KMS-11 (cell line): Measurements from ENCODE around the gene GNLY.

ENCODE experiments used
- H2AFZ ChIP-seq: fragments of 200-600 bp; sonication (generic); 2 replicates; pipeline ENCODE4 v1.6.1; 2016; ENCODE audit warnings: antibody characterized with exemption, mixed run types, low read depth
- H3K27ac ChIP-seq: fragments of 200-600 bp; sonication (generic); 2 replicates; pipeline ENCODE4 v1.6.1; 2016; ENCODE audit warnings: mild to moderate bottlenecking, mixed run types
- H3K27me3 ChIP-seq: fragments of 200-600 bp; sonication (generic); 2 replicates; pipeline ENCODE4 v1.6.1; 2017; ENCODE audit warnings: mild to moderate bottlenecking, low read depth, mixed run types, moderate library complexity; ENCODE audit not compliant: insufficient read depth
- H3K36me3 ChIP-seq: fragments of 200-600 bp; sonication (generic); 2 replicates; pipeline ENCODE4 v1.6.1; 2017; ENCODE audit warnings: mild to moderate bottlenecking, mixed run types; ENCODE audit not compliant: insufficient read depth
- H3K4me1 ChIP-seq: fragments of 200-600 bp; sonication (generic); 2 replicates; pipeline ENCODE4 v1.6.1; 2016; ENCODE audit warnings: mild to moderate bottlenecking, low read depth, mixed run types; ENCODE audit not compliant: poor library complexity, severe bottlenecking
- H3K4me2 ChIP-seq: fragments of 200-600 bp; sonication (generic); 2 replicates; pipeline ENCODE4 v1.7.0; 2016; ENCODE audit warnings: mild to moderate bottlenecking, mixed run types
- H3K4me3 ChIP-seq: fragments of 200-600 bp; sonication (generic); IDR thresholded peaks from 2 replicates; pipeline ENCODE4 v1.6.1; 2017; ENCODE audit warnings: low read depth, low read length, mixed read lengths; ENCODE audit not compliant: insufficient read depth
- H3K79me2 ChIP-seq: fragments of 200-600 bp; sonication (generic); 2 replicates; pipeline ENCODE4 v1.6.1; 2016; ENCODE audit warnings: low read depth, mixed run types; ENCODE audit not compliant: insufficient read depth
- H3K9ac ChIP-seq: fragments of 200-600 bp; sonication (generic); 2 replicates; pipeline ENCODE4 v1.6.1; 2016; ENCODE audit warnings: mild to moderate bottlenecking, mixed run types
- H4K20me1 ChIP-seq: fragments of 200-600 bp; sonication (generic); 2 replicates; pipeline ENCODE4 v1.6.1; 2016; ENCODE audit warnings: mild to moderate bottlenecking, mixed run types; ENCODE audit not compliant: insufficient read depth
- CTCF ChIP-seq: fragments of 200-600 bp; sonication (generic); conservative IDR thresholded peaks from 2 replicates; pipeline ENCODE4 v1.6.1; 2017; ENCODE audit warnings: low read depth, mild to moderate bottlenecking, antibody characterized with exemption, low read length, moderate library complexity, mixed read lengths

Gene GNLY

GRCh38 chr2:85680707-85681371 is 13.3 kb upstream of the GNLY start:
- Histone ChIP-seq H3K4me1 (peaks cover 34% of the 10 kb centered on the region), H3K4me2 (no peak overlapping the region), H3K27ac (no peak overlapping the region), H3K79me2 (no peaks in the 10 kb centered on the region), H3K36me3 (no peaks in the 10 kb centered on the region), H4K20me1 (no peaks in the 10 kb centered on the region), H3K4me3 (no peak overlapping the region), H2AFZ (no peak overlapping the region), H3K27me3 (no peaks in the 10 kb centered on the region), H3K9ac (no peak overlapping the region)
- TF ChIP-seq CTCF: no peak

- Histone ChIP-seq H2AFZ (no peak overlapping the region), H3K27me3 (no peaks in the 10 kb centered on the region), H4K20me1 (no peaks in the 10 kb centered on the region), H3K4me3 (no peak overlapping the region), H3K36me3 (no peaks in the 10 kb centered on the region), H3K4me2 (no peak overlapping the region), H3K79me2 (no peaks in the 10 kb centered on the region), H3K27ac (no peak overlapping the region), H3K4me1 (peaks cover 39% of the 10 kb centered on the region), H3K9ac (no peak overlapping the region)
- TF ChIP-seq CTCF: no peak
These were observed 12.8 kb upstream of the GNLY start for GRCh38 chr2:85681372-85681763.

GRCh38 chr2:85681776-85682175 is 12.4 kb upstream of the GNLY start:
- Histone ChIP-seq H4K20me1 (no peaks in the 10 kb centered on the region), H3K27me3 (no peaks in the 10 kb centered on the region), H3K36me3 (no peaks in the 10 kb centered on the region), H3K4me1 (peaks cover 43% of the 10 kb centered on the region), H3K27ac (no peak overlapping the region), H2AFZ (no peak overlapping the region), H3K79me2 (no peaks in the 10 kb centered on the region), H3K4me3 (no peak overlapping the region), H3K4me2 (no peak overlapping the region), H3K9ac (no peak overlapping the region)
- no peak for TF ChIP-seq CTCF

GRCh38 chr2:85682378-85682777 is 11.8 kb upstream of the GNLY start:
- no peak overlapping the region for H3K9ac ChIP-seq
- H3K79me2 ChIP-seq: no peaks in the 10 kb centered on the region

More at GRCh38 chr2:85682378-85682777, 11.8 kb upstream of the GNLY start:
- peaks cover 46% of the 10 kb centered on the region for H3K4me1 ChIP-seq
- no peak overlapping the region for H3K4me3 ChIP-seq
- no peak for TF ChIP-seq CTCF
- no peak overlapping the region for H2AFZ ChIP-seq
- no peak overlapping the region for H3K27ac ChIP-seq
- no peak overlapping the region for H3K4me2 ChIP-seq
- no peaks in the 10 kb centered on the region for H4K20me1 ChIP-seq
- no peaks in the 10 kb centered on the region for H3K27me3 ChIP-seq
- H3K36me3 ChIP-seq: no peaks in the 10 kb centered on the region
